Measurements from ENCODE around the gene LPCAT4. TPM values are rescaled to one million over a fixed set of nuclear protein-coding genes. Genes with fewer than 3 reads are reported as not detected.

The LPCAT4 gene
- total and polyA plus RNA-seq, 4 donors: 12.7 to 30.3 (median 20.2) TPM

DNA sequence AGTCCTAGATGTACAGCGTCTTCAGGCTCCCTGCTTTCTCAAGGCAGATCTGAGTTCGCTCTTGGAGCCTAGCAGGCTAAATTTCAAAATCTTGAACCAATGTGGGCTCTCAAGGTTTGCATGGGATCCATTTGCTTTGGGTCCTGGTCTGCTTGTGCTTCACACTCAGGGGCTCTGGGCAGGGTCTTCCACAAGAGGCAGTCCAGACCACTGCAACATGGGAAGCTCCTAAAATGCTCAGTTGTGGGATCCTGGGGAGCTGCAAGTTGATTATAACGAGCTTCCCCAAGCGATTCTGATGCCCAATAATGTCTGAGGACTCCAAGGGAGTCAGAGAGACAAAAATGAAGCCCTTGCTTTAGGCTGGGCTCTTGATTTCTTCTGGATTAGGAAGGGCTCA lies 17.2 kb downstream of the LPCAT4 start:
- Histone ChIP-seq H3K9me3 (ENCODE audit: control insufficient read depth in 4 of 4, insufficient read depth in 3 of 4, low read length in 3 of 4) (peaks cover 0 to 2% (median 0%) of the 10 kb centered on the region in 4 donors), H3K4me3 (no peak overlapping the region), H3K27ac (ENCODE audit: low read depth in 1 of 2, low read length in 1 of 2) (no peak overlapping the region), H3K27me3 (ENCODE audit: control insufficient read depth in 3 of 3, insufficient read depth in 3 of 3, low read length in 2 of 3) (no peaks in the 10 kb centered on the region), H3K4me1 (ENCODE audit: control insufficient read depth in 5 of 5, insufficient read depth in 5 of 5, low read length in 5 of 5) (no peaks in the 10 kb centered on the region), H3K36me3 (ENCODE audit: control insufficient read depth in 4 of 4, insufficient read depth in 4 of 4, low read length in 4 of 4) (no peaks in the 10 kb centered on the region), H3K9ac (ENCODE audit: insufficient read depth in 1 of 2, low read length in 2 of 2) (no peak overlapping the region)
- ATAC-seq (ENCODE audit: insufficient read depth, low FRiP score) (no peak), DNase-seq (no peak)
- WGBS, 2 donors: 90 to 95% methylated on average over 4 of the region's 4 CpGs
- no peak for TF ChIP-seq CTCF (IDR thresholded peaks at IDR 0.05; ENCODE audit: control extremely low read depth, extremely low read depth)

- WGBS, 2 donors: 48 to 65% methylated on average over 1 of the region's 1 CpG
- Histone ChIP-seq H3K4me1 (ENCODE audit: control insufficient read depth in 5 of 5, insufficient read depth in 5 of 5, low read length in 5 of 5) (no peaks in the 10 kb centered on the region), H3K27me3 (ENCODE audit: control insufficient read depth in 3 of 3, insufficient read depth in 3 of 3, low read length in 2 of 3) (no peaks in the 10 kb centered on the region), H3K27ac (ENCODE audit: low read depth in 1 of 2, low read length in 1 of 2) (no peak overlapping the region), H3K4me3 (no peak overlapping the region), H3K9ac (ENCODE audit: insufficient read depth in 1 of 2, low read length in 2 of 2) (no peak overlapping the region), H3K36me3 (ENCODE audit: control insufficient read depth in 4 of 4, insufficient read depth in 4 of 4, low read length in 4 of 4) (no peaks in the 10 kb centered on the region), H3K9me3 (ENCODE audit: control insufficient read depth in 4 of 4, insufficient read depth in 3 of 4, low read length in 3 of 4) (peaks cover 0 to 2% (median 0%) of the 10 kb centered on the region in 4 donors)
- DNase-seq (no peak), ATAC-seq (ENCODE audit: insufficient read depth, low FRiP score) (no peak)
- no peak for TF ChIP-seq CTCF (IDR thresholded peaks at IDR 0.05; ENCODE audit: control extremely low read depth, extremely low read depth)
These were observed 18.2 kb downstream of the LPCAT4 start for GRCh38 chr15:34348735-34349300.

GRCh38 chr15:34347951-34348638 lies 18.9 kb downstream of the LPCAT4 start:
- TF ChIP-seq CTCF (IDR thresholded peaks at IDR 0.05; ENCODE audit: control extremely low read depth, extremely low read depth): no peak
- Histone ChIP-seq H3K4me3 (no peak overlapping the region), H3K27ac (ENCODE audit: low read depth in 1 of 2, low read length in 1 of 2) (no peak overlapping the region), H3K4me1 (ENCODE audit: control insufficient read depth in 5 of 5, insufficient read depth in 5 of 5, low read length in 5 of 5) (no peaks in the 10 kb centered on the region), H3K9me3 (ENCODE audit: control insufficient read depth in 4 of 4, insufficient read depth in 3 of 4, low read length in 3 of 4) (peaks cover 0 to 2% (median 0%) of the 10 kb centered on the region in 4 donors), H3K36me3 (ENCODE audit: control insufficient read depth in 4 of 4, insufficient read depth in 4 of 4, low read length in 4 of 4) (no peaks in the 10 kb centered on the region), H3K27me3 (ENCODE audit: control insufficient read depth in 3 of 3, insufficient read depth in 3 of 3, low read length in 2 of 3) (no peaks in the 10 kb centered on the region), H3K9ac (ENCODE audit: insufficient read depth in 1 of 2, low read length in 2 of 2) (no peak overlapping the region)
- 82 to 87% methylated on average over 13 of the region's 13 CpGs for WGBS, 2 donors
- no peak for DNase-seq
- no peak for ATAC-seq (ENCODE audit: insufficient read depth, low FRiP score)

All from lung (tissue), 12 donors.